Tibial nerve (tissue), 4 donors: ENCODE results near the gene TSHZ2. TPM values are rescaled to one million over a fixed set of nuclear protein-coding genes. Genes with fewer than 3 reads are reported as not detected.

Experiments used
- DNase-seq, 2 donors: peaks; one replicate each; pipeline ENCODE4 v3.0.0-alpha.2; 2019; ENCODE audit warnings: low spot score in 2 of 2
- H3K27ac ChIP-seq, 4 donors: fragments of 200-600 bp; sonication (generic) in 3 of 4; one replicate each; pipeline ENCODE4 v1.5.1; 2017 to 2019; ENCODE audit warnings: mild to moderate bottlenecking in 1 of 4
- H3K27me3 ChIP-seq, 2 donors: fragments of 200-600 bp; sonication (generic) in 1 of 2; one replicate each; pipeline versions ENCODE4 v1.5.1 to v1.6.0; 2017 to 2019
- H3K36me3 ChIP-seq, 3 donors: fragments of 200-600 bp; sonication (generic); one replicate each; pipeline ENCODE4 v1.5.1; 2018 to 2019
- H3K4me1 ChIP-seq, 4 donors: fragments of 200-600 bp; sonication (generic) in 3 of 4; one replicate each; pipeline ENCODE4 v1.5.1; 2017 to 2019
- H3K4me3 ChIP-seq, 4 donors: fragments of 200-600 bp; sonication (generic) in 3 of 4; one replicate each; pipeline ENCODE4 v1.5.1; 2017 to 2019; ENCODE audit warnings: mild to moderate bottlenecking in 1 of 4, moderate library complexity in 1 of 4
- H3K9me3 ChIP-seq, 4 donors: fragments of 200-600 bp; sonication (generic) in 3 of 4; one replicate each; pipeline ENCODE4 v1.5.1; 2017 to 2019
- CTCF ChIP-seq, 5 experiments: fragments of 200-600 bp in 3 of 5; fragments of 450-650 bp in 2 of 5; sonication (generic) in 3 of 5; IDR thresholded peaks; one replicate each; pipeline ENCODE4 v1.5.1; 2016 to 2019; ENCODE audit warnings: antibody characterized with exemption in 5 of 5, mild to moderate bottlenecking in 3 of 5, moderate library complexity in 2 of 5
- EP300 ChIP-seq, 2 donors: sonication (generic); formaldehyde crosslinking; IDR thresholded peaks; one replicate each; pipeline ENCODE4 v1.6.1; 2017; ENCODE audit warnings: antibody characterized with exemption in 2 of 2, mild to moderate bottlenecking in 1 of 2
- POLR2A ChIP-seq, 2 donors: fragments of 450-650 bp; IDR thresholded peaks; one replicate each; pipeline ENCODE4 v1.6.1; 2017; ENCODE audit warnings: antibody characterized with exemption in 2 of 2, mild to moderate bottlenecking in 2 of 2, moderate library complexity in 2 of 2
- WGBS, 2 donors: methylation state at CpG; one replicate each; pipeline ENCODE4 v1.1.5; 2018; 5-methylcytosine and 5-hydroxymethylcytosine counted together
- total RNA-seq, 4 donors: library from RNA; depleted of rRNA; stranded (reverse); fragments of >200 nt; gene quantifications; one replicate each; pipeline ENCODE4 v1.1.0, GENCODE V29; 2016

The TSHZ2 gene
- total RNA-seq, 4 donors from 2014 or later: 20.9 to 33.7 (median 25.1) TPM

GRCh38 chr20:53383916-53384315, 411.8 kb downstream of the TSHZ2 start:
- Histone ChIP-seq H3K4me3 (no peak overlapping the region), H3K9me3 (no peaks in the 10 kb centered on the region), H3K4me1 (peaks cover 0 to 4% (median 0%) of the 10 kb centered on the region in 4 donors), H3K27ac (no peak overlapping the region), H3K27me3 (no peaks in the 10 kb centered on the region), H3K36me3 (no peaks in the 10 kb centered on the region)
- 39 to 55% methylated on average over 8 of the region's 8 CpGs for WGBS, 2 donors
- no peak for DNase-seq
- TF ChIP-seq POLR2A (IDR thresholded peaks at IDR 0.05) (no peak), CTCF (IDR thresholded peaks at IDR 0.05) (no peak), EP300 (IDR thresholded peaks at IDR 0.05) (no peak)

- Histone ChIP-seq H3K4me3 (no peak overlapping the region), H3K36me3 (no peaks in the 10 kb centered on the region), H3K27ac (no peak overlapping the region), H3K27me3 (no peaks in the 10 kb centered on the region), H3K4me1 (peaks cover 0 to 4% (median 0%) of the 10 kb centered on the region in 4 donors), H3K9me3 (no peaks in the 10 kb centered on the region)
- no peak for DNase-seq
- WGBS, 2 donors: 43 to 59% methylated on average over 3 of the region's 3 CpGs
- TF ChIP-seq CTCF (IDR thresholded peaks at IDR 0.05): no peak
- TF ChIP-seq EP300 (IDR thresholded peaks at IDR 0.05): no peak
- TF ChIP-seq POLR2A (IDR thresholded peaks at IDR 0.05): no peak
Observed at GRCh38 chr20:53384392-53384791, 412.2 kb downstream of the TSHZ2 start.

GRCh38 chr20:53385941-53386767, 414.0 kb downstream of the TSHZ2 start:
- H3K9me3 ChIP-seq: no peaks in the 10 kb centered on the region
- no peaks in the 10 kb centered on the region for H3K27me3 ChIP-seq
- H3K27ac ChIP-seq: no peak overlapping the region
- H3K36me3 ChIP-seq: no peaks in the 10 kb centered on the region
- H3K4me1 ChIP-seq: peaks cover 0 to 4% (median 0%) of the 10 kb centered on the region in 4 donors
- no peak overlapping the region for H3K4me3 ChIP-seq
- 65 to 68% methylated on average over 14 of the region's 14 CpGs for WGBS, 2 donors
- DNase-seq: no peak
- no peak for TF ChIP-seq CTCF (IDR thresholded peaks at IDR 0.05)
- TF ChIP-seq EP300 (IDR thresholded peaks at IDR 0.05): no peak
- TF ChIP-seq POLR2A (IDR thresholded peaks at IDR 0.05): no peak

GRCh38 chr20:53387983-53388675, 416.0 kb downstream of the TSHZ2 start:
- WGBS, 2 donors: 87 to 90% methylated on average over 8 of the region's 8 CpGs
- H3K27ac ChIP-seq: no peak overlapping the region

More at GRCh38 chr20:53387983-53388675, 416.0 kb downstream of the TSHZ2 start:
- TF ChIP-seq CTCF (IDR thresholded peaks at IDR 0.05): no peak
- no peak for TF ChIP-seq POLR2A (IDR thresholded peaks at IDR 0.05)
- TF ChIP-seq EP300 (IDR thresholded peaks at IDR 0.05): no peak
- Histone ChIP-seq H3K9me3 (no peaks in the 10 kb centered on the region), H3K4me1 (peaks cover 0 to 4% (median 0%) of the 10 kb centered on the region in 4 donors), H3K4me3 (no peak overlapping the region), H3K27me3 (no peaks in the 10 kb centered on the region), H3K36me3 (no peaks in the 10 kb centered on the region)
- DNase-seq: no peak
